HPDE6-E6E7 (cell line): ENCODE results near the gene SLC4A4.
"Not testable (repeated sequence)": the region's sequence is repeated elsewhere in the genome, so short reads cannot be mapped to it uniquely, and the experiment has no call there.

ENCODE experiments used
- DNase-seq: peaks from one replicate; pipeline ENCODE4 v3.0.0; 2011; ENCODE audit warnings: missing footprints; ENCODE audit errors: extremely low spot score

The SLC4A4 gene

DNA sequence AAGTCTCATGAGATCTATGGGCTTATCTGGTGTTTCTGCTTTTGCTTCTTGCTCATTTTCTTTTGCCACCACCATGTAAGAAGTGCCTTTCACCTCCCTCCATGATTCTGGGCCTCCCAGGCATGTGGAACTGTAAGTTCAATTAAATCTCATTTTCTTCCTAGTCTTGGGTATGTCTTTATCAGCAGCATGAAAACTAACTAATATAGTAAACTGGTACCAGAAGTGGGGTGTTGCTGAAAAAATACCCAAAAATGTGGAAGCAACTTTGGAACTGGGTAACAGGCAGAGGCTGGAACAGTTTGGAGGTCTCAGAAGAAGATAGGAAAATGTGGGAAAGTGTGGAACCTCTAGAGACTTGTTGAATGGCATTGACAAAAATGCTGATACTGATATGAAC lies 70.1 kb downstream of the SLC4A4 start:
- not testable (repeated sequence) for DNase-seq

DNA sequence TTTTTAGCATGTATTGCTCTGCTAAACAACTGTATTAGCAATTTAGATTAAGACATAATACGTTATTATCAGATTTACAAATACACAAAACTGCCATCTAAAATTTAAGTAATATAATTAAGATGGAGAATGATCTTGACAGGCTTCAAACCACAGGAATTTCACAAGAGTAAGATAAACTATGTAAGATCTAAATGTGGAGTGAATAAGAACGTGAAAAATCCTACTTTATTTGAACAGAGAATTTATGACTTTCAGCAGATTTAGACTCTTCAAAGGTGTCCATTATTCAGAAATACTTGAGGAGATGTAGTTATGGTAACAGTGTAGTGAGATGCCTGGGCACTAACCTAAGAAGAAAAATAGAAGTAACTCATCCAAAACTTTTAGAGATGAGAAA lies 73.2 kb downstream of the SLC4A4 start:
- no peak for DNase-seq

DNA sequence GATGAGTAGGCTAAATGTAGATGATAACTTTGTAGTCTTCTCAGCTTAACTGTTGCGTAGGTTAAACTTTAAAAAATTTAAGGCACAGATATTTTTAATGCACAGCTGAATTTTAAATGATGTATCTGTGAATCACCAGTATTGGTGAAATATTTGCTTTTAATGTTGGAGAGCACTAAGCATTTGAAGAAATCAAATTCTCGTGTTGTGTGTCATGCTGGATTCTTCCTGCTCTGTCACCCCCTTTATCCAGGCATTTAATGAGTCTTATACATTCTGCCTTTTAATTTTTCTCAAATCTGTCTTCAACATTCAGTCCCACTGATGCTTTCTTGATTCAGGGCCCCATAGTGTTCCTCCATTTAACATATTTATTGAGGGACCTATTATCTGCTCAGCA lies 76.7 kb downstream of the SLC4A4 start:
- DNase-seq, result no peak

DNA sequence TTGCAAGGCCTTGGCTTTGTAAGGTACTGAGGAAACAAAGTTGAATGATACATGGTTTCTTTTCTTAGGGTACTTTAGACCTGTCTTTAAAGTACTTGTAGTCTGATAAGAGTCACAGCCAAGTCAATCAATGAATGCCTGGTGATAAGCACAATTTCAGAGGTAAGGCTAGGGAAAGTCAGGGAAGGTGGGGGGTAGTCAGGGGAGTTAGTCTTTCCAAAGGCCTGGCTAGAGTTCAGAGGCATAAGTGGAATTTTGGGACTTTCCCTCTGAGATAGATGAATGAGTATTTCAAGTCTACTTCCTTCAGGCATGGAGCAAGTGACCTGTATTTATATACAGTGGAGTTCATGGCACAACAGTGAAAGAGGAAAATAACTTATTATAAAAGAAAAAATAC lies 78.3 kb downstream of the SLC4A4 start:
- DNase-seq, result no peak

DNA sequence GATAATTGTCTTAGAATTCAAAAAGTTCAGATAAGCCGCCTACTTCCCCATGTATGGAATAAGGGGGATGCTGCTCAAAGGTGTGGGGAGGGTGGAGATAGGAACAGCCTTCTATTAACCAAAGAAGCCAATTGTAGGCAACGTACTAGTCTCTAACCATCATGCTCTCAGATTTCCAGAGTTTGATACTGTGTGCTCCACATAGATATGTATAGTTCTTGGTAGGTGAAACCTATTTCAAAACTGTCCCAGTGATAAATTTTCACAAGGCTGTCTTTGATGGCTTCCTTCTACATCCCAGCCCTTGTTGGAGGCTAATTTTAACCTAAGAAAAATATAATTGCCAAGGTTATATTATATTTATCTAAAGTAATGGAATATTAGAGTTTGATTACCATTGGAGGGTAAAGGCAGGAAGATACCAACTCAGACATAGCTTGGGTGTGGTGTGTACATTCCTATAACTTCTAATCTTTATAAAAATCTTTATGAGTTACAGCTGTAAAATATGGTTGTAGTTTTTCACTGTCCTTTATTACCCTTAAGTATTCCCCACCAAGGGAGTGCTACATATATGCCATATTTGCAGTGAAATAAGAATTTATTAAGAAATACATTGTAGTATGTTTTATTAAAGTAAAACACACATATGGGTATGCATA lies 87.7 kb downstream of the SLC4A4 start:
- no peak for DNase-seq

DNA sequence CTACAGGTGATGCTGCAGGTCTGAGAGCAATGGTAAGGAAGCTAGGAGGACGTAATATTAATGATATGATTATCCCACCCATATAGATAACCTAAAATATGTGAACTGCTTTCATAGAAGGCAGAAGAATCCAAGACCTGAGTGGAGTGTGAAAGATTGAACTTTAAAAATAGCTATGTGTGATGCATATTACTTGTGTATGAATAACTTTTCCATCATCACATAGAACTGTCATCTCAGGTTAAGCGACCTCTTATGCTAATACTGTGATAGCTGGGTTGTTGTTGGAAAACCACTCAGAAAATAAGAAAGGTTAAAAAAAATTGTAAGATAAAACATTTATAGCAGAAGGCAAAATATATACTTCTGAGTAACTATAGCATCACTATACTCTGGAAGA lies 90.3 kb downstream of the SLC4A4 start:
- no peak for DNase-seq

DNA sequence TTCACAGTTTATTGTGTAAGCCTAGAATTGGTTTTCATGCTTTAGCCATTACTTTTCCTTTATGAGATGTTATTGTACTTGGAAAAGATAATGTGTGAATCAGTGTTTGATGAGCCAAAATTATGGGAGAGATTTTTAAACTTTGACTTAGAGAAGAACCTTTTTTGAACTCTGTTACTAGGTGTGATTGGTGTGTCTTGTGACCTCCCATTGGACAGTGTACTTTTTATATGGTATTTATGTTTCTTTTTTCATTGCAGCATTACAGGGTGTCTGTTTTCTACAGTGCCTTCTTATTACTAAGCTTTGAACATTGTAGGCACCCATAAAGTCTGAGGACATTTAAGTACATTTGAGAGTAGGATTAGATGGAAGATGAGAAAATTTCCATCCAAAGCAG lies 91.1 kb downstream of the SLC4A4 start:
- DNase-seq, result no peak

DNA sequence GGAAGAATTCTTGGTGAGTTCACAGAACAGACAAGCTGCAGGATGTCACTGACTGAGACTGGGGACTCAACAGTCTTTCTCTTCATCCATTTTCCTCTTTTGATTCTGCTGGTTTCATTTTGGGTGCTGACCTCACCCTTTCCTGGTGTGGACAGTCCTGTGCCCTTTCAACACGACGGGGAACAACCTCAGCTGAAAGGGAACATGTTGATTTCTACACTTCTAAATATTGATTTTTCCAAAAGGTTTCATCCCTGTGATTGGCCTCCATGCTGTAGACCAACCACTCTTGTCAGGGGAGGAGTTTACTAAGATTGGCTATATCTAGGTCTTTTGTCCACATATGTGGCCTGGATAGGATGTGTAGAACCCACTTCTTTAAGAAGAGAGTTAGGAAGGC lies 91.8 kb downstream of the SLC4A4 start:
- DNase-seq, result no peak

DNA sequence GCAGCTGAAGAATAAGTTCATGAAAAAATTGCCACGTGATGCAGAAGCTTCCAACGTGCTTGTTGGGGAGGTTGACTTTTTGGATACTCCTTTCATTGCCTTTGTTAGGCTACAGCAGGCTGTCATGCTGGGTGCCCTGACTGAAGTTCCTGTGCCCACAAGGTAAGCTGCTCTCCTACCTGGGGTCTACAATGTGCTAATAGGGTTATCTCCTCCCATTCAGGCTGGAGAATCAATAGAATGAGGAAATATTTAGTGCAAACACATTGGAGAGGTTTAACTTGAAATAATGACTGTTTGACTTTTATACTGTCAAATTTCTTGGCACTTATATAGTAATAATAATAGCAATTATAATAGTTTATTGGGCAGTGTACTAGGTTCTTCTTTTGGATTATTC lies 101.8 kb downstream of the SLC4A4 start:
- DNase-seq, result no peak

DNA sequence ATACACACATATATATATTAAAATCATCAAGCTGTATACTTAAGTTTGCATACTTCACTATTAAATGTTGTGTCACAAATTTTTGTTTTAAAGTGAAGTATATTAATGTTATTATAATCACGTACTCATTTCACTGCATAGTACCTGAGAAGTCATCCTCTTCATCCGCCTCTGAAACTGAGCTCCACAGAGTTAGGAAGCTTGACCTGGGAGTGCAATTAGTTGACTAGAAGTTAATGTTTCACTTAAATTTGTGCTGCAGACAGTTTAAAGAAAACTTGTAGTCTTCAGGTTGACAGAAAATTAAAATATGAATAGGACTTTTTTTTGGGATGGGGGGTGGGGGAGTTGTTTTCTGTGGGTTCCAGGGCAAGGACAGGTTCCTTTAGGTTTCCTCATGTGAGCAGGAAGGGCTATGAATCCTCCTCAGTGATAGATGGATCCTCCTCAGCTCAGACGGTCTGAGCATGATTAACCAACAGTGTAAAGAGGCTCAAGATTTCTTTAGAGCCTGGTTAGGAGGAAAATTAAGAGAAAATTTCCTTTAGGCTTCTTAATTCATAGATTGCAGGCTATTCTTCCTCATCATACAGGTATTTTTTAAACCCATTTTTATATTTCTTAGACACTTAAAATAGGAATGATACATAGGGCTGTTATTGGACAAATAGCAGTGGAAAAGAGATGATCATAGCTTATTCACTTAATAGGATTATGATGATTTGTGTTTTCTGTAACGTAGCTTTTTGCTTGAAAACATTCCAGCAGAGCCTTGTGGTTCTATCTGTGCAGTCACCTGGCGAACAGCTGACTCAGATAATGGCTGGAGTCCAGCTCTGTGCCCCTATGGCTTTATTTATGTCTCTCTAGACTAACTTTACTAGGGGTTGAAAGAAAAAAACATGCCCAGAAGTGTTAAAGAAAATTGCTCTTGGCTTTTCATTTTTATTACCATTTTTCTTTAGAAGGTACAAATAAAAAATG lies 102.7 kb downstream of the SLC4A4 start:
- DNase-seq, result peak; percentile 8

DNA sequence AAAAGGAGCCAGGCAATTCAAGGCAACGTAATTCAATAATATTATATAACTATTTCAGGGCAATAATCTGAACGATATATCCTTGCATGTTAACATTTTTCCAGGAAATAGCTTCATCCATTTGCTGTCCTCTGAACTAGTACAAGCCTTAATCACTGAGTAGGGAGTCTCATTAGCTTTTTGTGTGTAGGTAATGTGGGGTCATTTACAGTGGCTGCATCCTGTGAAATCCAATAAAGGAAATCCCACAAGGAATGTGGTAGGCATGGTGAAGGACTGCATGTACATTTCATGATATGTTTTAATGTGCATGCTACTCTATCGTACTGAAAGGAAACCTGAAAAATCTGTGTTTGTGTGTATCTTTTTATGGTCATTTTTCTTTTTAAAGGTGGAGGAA lies 103.5 kb downstream of the SLC4A4 start:
- DNase-seq, result no peak

DNA sequence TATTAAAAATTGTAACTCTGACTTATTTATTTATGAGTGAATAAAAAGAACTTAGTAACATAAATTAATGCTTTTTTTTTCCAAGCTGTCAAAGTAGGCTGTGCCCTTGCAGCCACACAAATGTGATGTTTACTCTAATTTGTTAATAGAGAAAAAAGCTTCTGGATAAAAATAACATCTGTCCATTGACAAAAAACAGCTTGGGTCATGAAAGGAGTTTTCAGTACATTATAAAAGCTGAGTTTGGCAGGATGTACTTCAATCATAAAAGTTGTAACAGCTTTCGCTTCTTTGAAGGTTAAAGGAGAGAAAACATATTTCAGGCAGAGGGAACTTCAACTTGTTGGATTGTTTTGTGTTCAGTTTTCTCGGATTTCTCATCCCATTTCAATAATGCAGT lies 105.6 kb downstream of the SLC4A4 start:
- no peak for DNase-seq

DNA sequence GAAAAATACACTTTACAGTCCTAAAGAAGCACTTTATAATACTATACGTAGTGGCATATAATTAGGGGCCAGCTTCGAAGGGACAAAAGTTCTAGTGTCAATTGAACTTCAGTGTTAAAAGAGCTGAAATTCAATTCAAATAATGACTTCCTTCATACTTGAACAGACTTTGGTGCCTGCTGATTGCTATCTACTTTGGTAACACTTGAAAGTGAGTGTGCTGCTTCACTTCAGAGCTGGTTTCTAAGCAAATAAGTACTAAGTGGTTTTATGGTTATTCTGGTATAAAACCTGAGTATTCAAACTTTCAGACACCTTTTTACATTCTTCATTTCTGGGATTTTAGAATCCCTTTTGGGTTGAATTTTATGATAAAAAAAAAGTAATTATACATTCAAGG lies 107.0 kb downstream of the SLC4A4 start:
- DNase-seq, result no peak

DNA sequence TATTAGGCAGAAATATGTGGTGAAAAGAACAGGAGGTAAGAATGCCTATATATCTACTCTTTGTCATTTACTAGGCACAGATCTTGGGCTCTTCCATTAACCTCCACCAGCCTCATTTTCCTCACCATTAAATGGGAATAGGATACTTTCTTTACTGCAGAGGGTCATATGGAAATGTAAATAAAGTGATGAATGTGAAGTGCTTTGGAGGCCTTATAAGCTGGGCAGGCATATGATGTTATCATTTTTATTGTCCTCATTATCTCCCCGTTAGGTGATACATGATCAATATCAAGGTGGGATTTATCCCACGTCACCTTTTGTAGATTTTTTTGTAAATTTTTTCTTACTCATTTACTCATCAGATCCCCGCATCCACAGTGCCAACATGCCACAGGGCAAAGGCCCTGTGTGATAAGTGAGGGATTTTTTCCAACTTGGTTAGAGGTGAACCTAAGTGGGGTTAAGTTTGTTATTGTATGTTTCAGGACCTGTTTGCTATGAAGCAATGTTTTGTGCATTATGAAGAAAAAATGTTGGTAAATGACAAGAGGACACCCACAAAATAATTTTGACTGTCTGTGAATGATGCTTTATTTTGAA lies 107.8 kb downstream of the SLC4A4 start:
- DNase-seq, result no peak

DNA sequence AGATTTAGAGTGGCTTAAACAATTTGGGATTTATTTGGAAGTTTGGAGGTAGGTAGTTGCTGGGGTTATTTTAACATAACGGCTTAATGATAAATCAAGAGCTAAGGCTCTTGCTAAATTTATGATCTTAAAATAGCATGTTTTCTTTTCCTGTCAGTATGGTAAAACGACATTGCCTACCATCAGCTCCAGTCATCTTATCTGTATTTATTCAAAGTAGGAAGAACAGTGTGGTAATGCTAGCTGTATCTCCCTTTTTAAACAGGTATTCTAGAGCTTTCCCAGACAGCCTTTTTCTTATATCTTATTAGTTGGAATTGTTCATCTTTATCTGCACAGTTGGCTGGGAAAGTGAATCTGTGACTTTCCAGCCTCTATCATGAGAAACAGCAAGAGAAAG lies 110.2 kb downstream of the SLC4A4 start:
- no peak for DNase-seq

DNA sequence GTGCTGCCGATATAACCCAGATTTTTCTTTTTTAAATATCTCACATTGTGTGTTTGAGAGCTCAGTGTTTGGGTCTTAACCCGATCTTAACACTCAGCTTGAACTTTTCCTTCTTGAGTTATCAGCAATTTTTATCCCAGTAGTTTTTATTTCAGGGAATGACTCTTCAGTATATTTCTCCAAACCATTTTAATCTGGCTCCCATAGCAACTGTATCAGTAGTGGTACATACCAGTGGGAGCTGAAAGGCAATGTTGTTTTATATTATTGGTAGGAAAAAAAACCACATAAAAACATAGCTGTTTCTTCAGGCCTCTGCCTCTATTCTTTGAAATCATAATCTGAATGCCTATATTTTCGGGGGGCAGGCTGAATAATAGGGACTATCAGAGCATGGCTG lies 111.1 kb downstream of the SLC4A4 start:
- DNase-seq, result no peak

DNA sequence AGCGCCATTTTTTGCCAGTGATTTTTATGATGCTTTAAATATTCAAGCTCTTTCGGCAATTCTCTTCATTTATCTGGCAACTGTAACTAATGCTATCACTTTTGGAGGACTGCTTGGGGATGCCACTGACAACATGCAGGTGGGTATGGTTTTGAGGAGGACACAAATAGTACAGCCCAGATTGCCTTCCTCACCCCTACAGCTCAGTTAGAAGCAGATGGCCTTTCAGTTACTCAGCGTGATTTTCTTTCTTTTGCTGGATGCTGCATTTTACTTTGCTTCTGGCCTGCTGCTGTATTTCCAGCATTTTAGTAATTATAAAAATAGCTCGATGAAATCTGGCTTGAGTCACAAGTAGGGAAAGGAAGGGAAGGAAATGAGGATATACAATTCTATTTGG lies 114.7 kb downstream of the SLC4A4 start:
- no peak for DNase-seq

DNA sequence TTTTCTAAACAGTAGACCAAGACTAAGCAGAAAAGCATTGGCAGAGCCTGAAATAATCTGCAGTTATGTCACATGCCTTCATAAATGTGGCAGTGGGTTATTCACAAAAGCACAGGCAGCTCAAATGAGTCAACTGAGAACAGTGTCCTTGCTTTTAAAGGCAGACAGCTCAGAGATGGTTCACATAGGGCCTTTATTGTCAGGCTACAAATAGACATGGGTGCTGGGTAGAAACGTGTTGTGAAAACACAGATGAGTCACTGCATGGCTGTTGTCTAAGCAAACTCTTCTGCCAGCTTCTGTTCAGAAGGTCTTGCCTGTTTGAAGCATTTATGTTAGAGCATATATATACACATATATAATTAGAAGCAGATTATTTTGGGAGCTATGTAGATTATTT lies 118.0 kb downstream of the SLC4A4 start:
- peak; percentile 52 for DNase-seq

DNA sequence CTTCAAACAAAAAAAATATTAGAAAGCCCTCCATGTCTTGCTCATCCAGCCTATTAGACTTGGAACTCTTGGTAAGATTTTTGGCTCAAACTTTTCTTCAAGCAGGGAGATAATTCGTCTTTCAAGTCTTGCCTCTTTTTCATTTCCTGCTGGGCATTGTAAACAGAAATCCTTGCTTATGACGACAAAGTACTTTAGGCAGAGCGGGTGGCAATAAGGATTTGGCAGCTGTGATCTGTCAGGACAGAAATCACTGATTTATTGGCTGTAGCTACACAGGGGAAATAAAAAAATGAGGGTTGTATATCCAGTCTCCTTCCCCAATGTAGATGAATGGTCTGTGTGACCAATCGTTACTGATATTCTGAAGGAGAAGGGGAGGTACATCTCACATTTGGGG lies 121.6 kb downstream of the SLC4A4 start:
- no peak for DNase-seq

DNA sequence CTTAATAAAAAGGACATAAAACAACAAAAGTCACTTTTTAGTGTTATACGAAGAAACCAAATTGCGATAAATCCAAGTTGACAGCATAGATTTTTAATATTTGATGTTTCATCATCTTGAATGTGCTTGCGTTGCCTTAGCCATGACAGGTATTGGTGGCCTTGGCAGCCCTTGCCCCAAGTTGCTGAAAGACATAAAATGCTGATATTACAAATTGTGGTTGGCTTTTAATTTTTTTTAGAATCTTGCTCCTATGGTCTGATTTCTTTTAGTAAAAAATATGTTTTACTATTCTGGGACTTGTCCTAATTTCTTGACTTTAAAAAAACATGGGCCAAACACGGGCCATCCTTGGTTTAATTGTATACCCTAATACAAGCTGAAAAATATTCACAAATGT lies 122.6 kb downstream of the SLC4A4 start:
- no peak for DNase-seq

DNA sequence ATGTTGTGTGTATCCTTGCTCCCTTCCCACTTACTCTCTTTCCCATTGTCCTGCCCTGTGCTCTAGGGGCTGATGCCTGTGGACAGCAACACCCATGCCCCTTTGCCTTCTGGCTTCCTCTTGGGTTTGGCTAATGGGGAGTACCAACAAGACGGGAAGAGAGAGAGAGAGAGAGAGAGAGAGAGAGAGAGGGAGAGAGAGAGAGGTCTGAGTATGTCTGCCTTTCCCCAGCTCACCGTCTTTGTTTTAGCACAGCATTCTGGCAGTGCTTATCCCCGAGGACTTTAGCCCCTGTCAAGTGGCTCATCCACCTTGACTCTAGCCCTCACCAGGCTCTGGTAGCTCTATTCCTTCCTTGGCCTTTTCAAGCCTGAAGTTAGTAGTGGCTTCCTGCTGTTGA lies 128.0 kb downstream of the SLC4A4 start:
- DNase-seq, result no peak

DNA sequence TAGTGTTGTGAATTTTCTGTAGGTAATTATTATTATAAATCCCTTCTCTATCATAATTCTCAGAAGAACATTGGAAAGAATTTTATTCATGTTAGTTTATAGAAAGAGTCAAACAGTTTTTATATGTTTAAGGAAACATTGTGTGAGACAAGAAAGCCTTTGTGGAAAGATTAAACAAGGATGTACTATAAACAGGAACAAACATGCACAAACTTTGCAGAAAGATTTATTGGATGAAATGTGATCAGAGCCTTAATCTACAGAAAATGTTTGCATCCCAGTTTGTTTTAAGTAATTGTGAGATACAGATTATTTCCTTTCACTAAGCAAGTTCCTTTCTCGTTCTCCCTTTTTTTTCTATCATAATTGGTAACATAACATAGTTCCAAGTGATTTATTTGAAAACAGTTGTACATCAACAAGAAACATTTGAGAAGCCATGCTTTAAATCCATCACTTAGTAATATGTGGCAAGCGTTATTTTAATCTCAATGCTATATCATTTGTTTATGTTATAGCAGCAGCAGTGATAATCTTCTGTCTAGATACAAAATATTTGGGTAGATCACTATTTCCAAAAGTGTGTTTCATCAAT lies 129.4 kb downstream of the SLC4A4 start:
- no peak for DNase-seq
